HUDEP-2 (cell line): ENCODE results near the gene PSMD2.
"Not testable (repeated sequence)": the region's sequence is repeated elsewhere in the genome, so short reads cannot be mapped to it uniquely, and the experiment has no call there.

Experiments used
- DNase-seq, 76 experiments: peaks; one replicate each; lab custom pipeline; 2025; ENCODE audit not compliant: unreplicated experiment in 76 of 76; lab: John Stamatoyannopoulos, UW

PSMD2 gene

GRCh38 chr3:184337981-184338380 is 38.9 kb downstream of the PSMD2 start:
- no peak for DNase-seq

- no peak for DNase-seq
Observed at GRCh38 chr3:184338511-184338945, 39.5 kb downstream of the PSMD2 start.

- DNase-seq, result no peak
Observed at GRCh38 chr3:184339001-184339400, 40.0 kb downstream of the PSMD2 start.

GRCh38 chr3:184339451-184340135 is 40.6 kb downstream of the PSMD2 start:
- not testable (repeated sequence) for DNase-seq

GRCh38 chr3:184341925-184342324 is 42.9 kb downstream of the PSMD2 start:
- no peak for DNase-seq

- DNase-seq, result no peak
Observed at GRCh38 chr3:184343200-184343876, 44.3 kb downstream of the PSMD2 start.

- DNase-seq, result no peak
Observed at GRCh38 chr3:184344579-184345316, 45.7 kb downstream of the PSMD2 start.

GRCh38 chr3:184345317-184346144 is 46.5 kb downstream of the PSMD2 start:
- DNase-seq, result peak in 75 of 76 experiments; percentile 27 to 95 (median 86)

GRCh38 chr3:184346480-184347190 is 47.6 kb downstream of the PSMD2 start:
- DNase-seq, result peak in 14 of 76 experiments; percentile 6 to 35 (median 14)

GRCh38 chr3:184347321-184348056 is 48.4 kb downstream of the PSMD2 start:
- peak in 46 of 76 experiments; percentile 9 to 83 (median 43) for DNase-seq

GRCh38 chr3:184348057-184348382 is 49.0 kb downstream of the PSMD2 start:
- peak in 5 of 76 experiments; percentile 2 to 47 (median 27) for DNase-seq

GRCh38 chr3:184349563-184350470 is 50.8 kb downstream of the PSMD2 start:
- DNase-seq, result no peak

- DNase-seq, result no peak
Observed at GRCh38 chr3:184350618-184351017, 51.6 kb downstream of the PSMD2 start.

- peak in 13 of 76 experiments; percentile 4 to 36 (median 28) for DNase-seq
Observed at GRCh38 chr3:184351511-184352148, 52.6 kb downstream of the PSMD2 start.

GRCh38 chr3:184352149-184352785 is 53.2 kb downstream of the PSMD2 start:
- no peak for DNase-seq

GRCh38 chr3:184352897-184353545 is 54.0 kb downstream of the PSMD2 start:
- DNase-seq, result no peak

- DNase-seq, result no peak
Observed at GRCh38 chr3:184353546-184353941, 54.5 kb downstream of the PSMD2 start.
